IMR-90 (cell line): Measurements from ENCODE around the gene KLHL41. TPM values are rescaled to one million over a fixed set of nuclear protein-coding genes. Genes with fewer than 3 reads are reported as not detected.

ENCODE experiments used
- ATAC-seq: fragments of 200-7000 bp; cut with Tn5 transposase; 2 replicates; pipeline ENCODE4 v1.9.1; 2020; ENCODE audit warnings: low read depth, mild to moderate bottlenecking, moderate library complexity
- BruUV-seq: library from RNA; stranded (reverse); fragments of 400-500 nt; replicated peaks from 2 replicates; lab custom pipeline; 2021; lab: Mats Ljungman, UMichigan
- CTCF ChIA-PET: fragments of 300-600 bp; formaldehyde crosslinking; extraction: SDS; loops from one replicate; lab custom pipeline; 2021; ENCODE audit warnings: antibody characterized with exemption; lab: Yijun Ruan, JAX
- POLR2A ChIA-PET: fragments of 300-600 bp; sonication (Branson Sonifier 250); formaldehyde crosslinking; loops from one replicate; lab custom pipeline; 2022; ENCODE audit warnings: antibody characterized with exemption; ENCODE audit not compliant: unreplicated experiment; lab: Charles Lee
- DNase-seq: peaks from one replicate; pipeline ENCODE4 v3.0.0; 2013
- H2AFZ ChIP-seq: replicated peaks from 2 replicates; pipeline ENCODE3; 2013; ENCODE audit warnings: low read length, mild to moderate bottlenecking; ENCODE audit not compliant: poor library complexity
- H2AK5ac ChIP-seq: 2 replicates; pipeline ENCODE4 v1.6.1; 2013; ENCODE audit warnings: low read depth, low read length, inconsistent platforms
- H2AK9ac ChIP-seq: replicated peaks from 2 replicates; pipeline ENCODE3; 2013; ENCODE audit warnings: mild to moderate bottlenecking, low read depth, low read length, moderate library complexity; ENCODE audit not compliant: poor library complexity
- H2BK120ac ChIP-seq: 2 replicates; pipeline ENCODE4 v1.6.1; 2013; ENCODE audit warnings: low read depth, low read length, inconsistent platforms
- H2BK15ac ChIP-seq: 3 replicates; pipeline ENCODE4 v1.6.1; 2013; ENCODE audit warnings: low read depth, low read length, inconsistent platforms
- H2BK20ac ChIP-seq: 2 replicates; pipeline ENCODE4 v1.6.1; 2013; ENCODE audit warnings: low read depth, mild to moderate bottlenecking, inconsistent platforms, low read length, moderate library complexity
- H2BK5ac ChIP-seq: 2 replicates; pipeline ENCODE4 v1.6.1; 2013; ENCODE audit warnings: mild to moderate bottlenecking, low read depth, low read length, inconsistent platforms; ENCODE audit not compliant: poor library complexity, severe bottlenecking
- H3K14ac ChIP-seq: replicated peaks from 2 replicates; pipeline ENCODE4 v1.6.1; 2013; ENCODE audit warnings: low read depth, low read length, inconsistent platforms
- H3K18ac ChIP-seq: 2 replicates; pipeline ENCODE4 v1.6.1; 2013; ENCODE audit warnings: low read depth, low read length, control low read depth
- H3K23ac ChIP-seq: 2 replicates; pipeline ENCODE4 v1.6.1; 2013; ENCODE audit warnings: low read depth, low read length, inconsistent platforms
- H3K27ac ChIP-seq: 2 replicates; pipeline ENCODE4 v1.5.1; 2013; ENCODE audit warnings: mild to moderate bottlenecking, control low read depth, low read length; ENCODE audit not compliant: insufficient read depth
- H3K27me3 ChIP-seq: 2 replicates; pipeline ENCODE4 v1.6.1; 2013; ENCODE audit warnings: low read length; ENCODE audit not compliant: control insufficient read depth, insufficient read depth
- H3K36me3 ChIP-seq: 2 replicates; pipeline ENCODE4 v1.6.1; 2013; ENCODE audit warnings: low read length, mixed read lengths; ENCODE audit not compliant: control insufficient read depth, insufficient read depth
- H3K4ac ChIP-seq: 2 replicates; pipeline ENCODE4 v1.6.1; 2013; ENCODE audit warnings: low read depth, low read length, inconsistent platforms
- H3K4me1 ChIP-seq: 2 replicates; pipeline ENCODE4 v1.6.1; 2013; ENCODE audit warnings: low read length, mixed read lengths; ENCODE audit not compliant: control insufficient read depth, insufficient read depth
- H3K4me2 ChIP-seq: 2 replicates; pipeline ENCODE4 v1.6.1; 2013; ENCODE audit warnings: low read depth, mild to moderate bottlenecking, control low read depth, low read length, moderate library complexity
- H3K4me3 ChIP-seq: 2 replicates; pipeline ENCODE4 v1.5.1; 2013; ENCODE audit warnings: low read depth, mild to moderate bottlenecking, control low read depth, low read length, moderate library complexity; ENCODE audit not compliant: insufficient read depth
- H3K56ac ChIP-seq: 2 replicates; pipeline ENCODE4 v1.6.1; 2013; ENCODE audit warnings: low read length, inconsistent platforms; ENCODE audit not compliant: insufficient read depth; ENCODE audit errors: extremely low read depth
- H3K79me1 ChIP-seq, 2 experiments: 2 replicates each; pipeline ENCODE4 v1.6.1; 2013; ENCODE audit warnings: low read length in 2 of 2, inconsistent platforms in 1 of 2, low read depth in 1 of 2
- H3K9ac ChIP-seq: 2 replicates; pipeline ENCODE4 v1.6.1; 2013; ENCODE audit warnings: low read depth, low read length, control low read depth
- H3K9me1 ChIP-seq: 2 replicates; pipeline ENCODE4 v1.6.1; 2013; ENCODE audit warnings: low read length, inconsistent platforms; ENCODE audit not compliant: insufficient read depth
- H3K9me3 ChIP-seq: 2 replicates; pipeline ENCODE4 v1.6.1; 2013; ENCODE audit warnings: low read length; ENCODE audit not compliant: control insufficient read depth, insufficient read depth
- H4K20me1 ChIP-seq: 2 replicates; pipeline ENCODE4 v1.6.1; 2013; ENCODE audit warnings: low read length, inconsistent platforms; ENCODE audit not compliant: insufficient read depth
- H4K5ac ChIP-seq: 2 replicates; pipeline ENCODE4 v1.6.1; 2013; ENCODE audit warnings: mild to moderate bottlenecking, low read depth, low read length, control low read depth
- H4K8ac ChIP-seq, 2 experiments: 2 replicates each; pipeline ENCODE4 v1.6.1; 2013; ENCODE audit warnings: low read depth in 2 of 2, low read length in 2 of 2, control low read depth in 1 of 2, inconsistent platforms in 1 of 2
- H4K91ac ChIP-seq: 2 replicates; pipeline ENCODE4 v1.6.1; 2013; ENCODE audit warnings: low read depth, low read length, inconsistent platforms; ENCODE audit not compliant: insufficient read depth
- FOS ChIP-seq: fragments of 150-350 bp; IDR thresholded peaks from 2 replicates; pipeline ENCODE4 v1.6.1; 2016; ENCODE audit warnings: low read depth, low read length
- MXI1 ChIP-seq: IDR thresholded peaks from 2 replicates; pipeline ENCODE4 v1.6.1; 2012; ENCODE audit warnings: low read depth, mild to moderate bottlenecking, low read length, moderate library complexity, borderline replicate concordance
- dilution Hi-C: fragments of 300-500 bp; cut with HindIII; formaldehyde crosslinking; loops from one replicate; pipeline ENCODE4 v1.14.3; 2018; ENCODE audit warnings: low sequenced_read_pairs; ENCODE audit not compliant: unreplicated experiment
- in situ Hi-C: fragments of 300-500 bp; cut with MboI; formaldehyde crosslinking; loops from 3 replicates; pipeline ENCODE4 v1.14.3; 2019; ENCODE audit warnings: low sequenced_read_pairs, inconsistent platforms, mixed read lengths
- intact Hi-C: fragments of 100-400 bp; cut with micrococcal nuclease; formaldehyde crosslinking; loops from 2 replicates; pipeline ENCODE4 v1.10.0; 2022
- polyA plus RNA-seq, 3 experiments: library from polyadenylated mRNA; depleted of rRNA; stranded (reverse); fragments of >200 nt; gene quantifications; 2 replicates each; pipeline ENCODE4 v1.2.3, GENCODE V29; 2012; ENCODE audit warnings: low replicate concordance in 1 of 3
- total RNA-seq: library from RNA; depleted of rRNA; stranded (reverse); fragments of >200 nt; gene quantifications from 2 replicates; pipeline ENCODE4 v1.2.3, GENCODE V29; 2012
- TF ChIP-seq, protein P1 (sequence below): fragments of 150-350 bp; IDR thresholded peaks from 2 replicates; pipeline ENCODE4 v1.6.1; 2017; ENCODE audit warnings: mild to moderate bottlenecking, antibody characterized with exemption, low read length, low read depth

KLHL41 gene
- total and polyA plus RNA-seq, 2 of the 4 experiments (the other 2 are of a cell fraction), result 0.10 to 0.18 TPM

DNA sequence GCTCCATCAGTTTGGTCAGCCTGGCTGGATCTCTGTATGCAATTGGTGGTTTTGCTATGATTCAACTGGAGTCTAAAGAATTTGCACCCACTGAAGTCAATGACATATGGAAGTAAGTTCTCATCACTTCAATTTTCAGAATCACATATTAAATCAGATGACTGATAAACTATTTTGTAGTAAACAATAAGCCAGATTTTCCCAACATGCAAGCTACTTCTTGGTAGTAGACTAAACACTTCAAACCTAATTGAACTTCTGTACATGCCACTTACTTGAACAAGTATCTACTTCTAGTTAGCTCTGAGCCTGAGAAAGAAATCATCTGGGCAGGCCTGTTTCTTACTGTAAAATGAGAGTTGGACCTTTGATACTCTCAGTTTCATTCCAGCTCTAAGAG is 11.4 kb downstream of the KLHL41 start:
- H3K14ac ChIP-seq, result no peak overlapping the region
- dilution Hi-C loops, result no loop called here
- no peak overlapping the region for H2AFZ ChIP-seq
- no peak overlapping the region for H4K5ac ChIP-seq
- H3K4me1 ChIP-seq, result no peaks in the 10 kb centered on the region
- no peak overlapping the region for H4K91ac ChIP-seq
- H2AK5ac ChIP-seq, result no peak overlapping the region
- H3K27me3 ChIP-seq, result no peaks in the 10 kb centered on the region
- ChIA-PET CTCF (interaction anchor here (1.0 kb wide), 1 partner anchor 13 kb away, joined by 3 read pairs; no protein-coding TSS in a partner anchor), POLR2A (no interaction called here)
- intact Hi-C loops, result loop anchor here (10.0 kb wide), 1 partner anchor 506 kb away; no protein-coding TSS in a partner anchor
- no peak overlapping the region for H2BK5ac ChIP-seq
- H3K79me1 ChIP-seq, result no peaks in the 10 kb centered on the region
- no peaks in the 10 kb centered on the region for H3K9me1 ChIP-seq
- no peak overlapping the region for H3K23ac ChIP-seq
- no peak overlapping the region for H3K4ac ChIP-seq
- H2AK9ac ChIP-seq, result no peak overlapping the region
- no peaks in the 10 kb centered on the region for H3K9me3 ChIP-seq
- TF ChIP-seq MXI1, result no peak
- TF ChIP-seq FOS, result no peak; the same call in 1 of the 2 replicates
- TF ChIP-seq, protein P1, sequence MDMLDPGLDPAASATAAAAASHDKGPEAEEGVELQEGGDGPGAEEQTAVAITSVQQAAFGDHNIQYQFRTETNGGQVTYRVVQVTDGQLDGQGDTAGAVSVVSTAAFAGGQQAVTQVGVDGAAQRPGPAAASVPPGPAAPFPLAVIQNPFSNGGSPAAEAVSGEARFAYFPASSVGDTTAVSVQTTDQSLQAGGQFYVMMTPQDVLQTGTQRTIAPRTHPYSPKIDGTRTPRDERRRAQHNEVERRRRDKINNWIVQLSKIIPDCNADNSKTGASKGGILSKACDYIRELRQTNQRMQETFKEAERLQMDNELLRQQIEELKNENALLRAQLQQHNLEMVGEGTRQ, result no peak
- no peak overlapping the region for H4K8ac ChIP-seq
- H3K18ac ChIP-seq, result no peak overlapping the region
- no peak overlapping the region for H3K56ac ChIP-seq
- no peak overlapping the region for H3K9ac ChIP-seq
- H3K27ac ChIP-seq, result no peak overlapping the region
- no peak overlapping the region for H2BK15ac ChIP-seq
- no peaks in the 10 kb centered on the region for H3K36me3 ChIP-seq
- ATAC-seq (peak; percentile 44), DNase-seq (peak; percentile 45)
- no TSS peak for BruUV-seq
- H4K20me1 ChIP-seq, result no peaks in the 10 kb centered on the region
- no peak overlapping the region for H2BK120ac ChIP-seq
- no peak overlapping the region for H3K4me3 ChIP-seq
- H2BK20ac ChIP-seq, result no peak overlapping the region
- in situ Hi-C loops, result no loop called here
- H3K4me2 ChIP-seq, result no peak overlapping the region
